NCI-H526 (cell line): Measurements from ENCODE around the gene TMEM247.
"Not testable (repeated sequence)": the region's sequence is repeated elsewhere in the genome, so short reads cannot be mapped to it uniquely, and the experiment has no call there.

Experiments
- DNase-seq, 2 experiments: peaks; one replicate each; lab custom pipeline; 2025; lab: John Stamatoyannopoulos, UW

The TMEM247 gene

DNA sequence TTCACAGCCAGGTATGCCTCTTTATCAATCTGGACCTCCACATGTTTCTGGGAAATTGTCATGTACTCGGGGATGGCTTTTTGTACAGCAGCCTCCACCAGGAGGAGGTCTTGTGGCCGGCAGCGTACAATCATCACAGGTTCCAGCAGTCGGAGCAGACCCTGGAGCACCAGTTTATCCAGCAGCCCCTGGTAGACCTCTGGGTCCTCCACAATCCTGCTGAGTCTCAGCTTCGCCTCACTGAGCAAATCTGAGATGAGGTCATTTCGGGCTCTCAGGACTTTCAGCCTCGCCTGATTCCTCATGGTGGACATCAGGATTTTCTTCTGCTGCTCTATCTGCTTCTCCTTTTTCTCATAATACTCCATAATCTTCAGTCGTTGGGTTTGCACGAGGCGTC lies 32.8 kb downstream of the TMEM247 start:
- DNase-seq: no peak

DNA sequence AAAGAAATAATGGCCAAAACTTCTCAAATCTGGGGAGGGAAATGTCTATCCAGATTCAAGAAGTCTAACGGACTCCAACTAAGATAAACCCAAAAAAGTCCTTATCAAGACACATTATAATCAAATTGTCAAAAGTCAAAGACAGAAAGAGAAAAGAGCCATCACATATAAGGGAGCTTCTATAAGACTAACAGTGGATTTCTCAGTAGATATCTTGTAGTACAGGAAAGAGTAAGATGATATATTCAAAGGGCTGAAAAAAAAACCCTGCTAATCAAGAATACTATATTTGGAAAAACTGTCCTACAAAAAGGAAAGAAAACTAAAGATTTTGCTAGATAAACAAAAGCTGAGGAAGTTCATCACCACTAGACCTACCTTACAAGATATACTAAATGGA lies 35.4 kb downstream of the TMEM247 start:
- DNase-seq: no peak

DNA sequence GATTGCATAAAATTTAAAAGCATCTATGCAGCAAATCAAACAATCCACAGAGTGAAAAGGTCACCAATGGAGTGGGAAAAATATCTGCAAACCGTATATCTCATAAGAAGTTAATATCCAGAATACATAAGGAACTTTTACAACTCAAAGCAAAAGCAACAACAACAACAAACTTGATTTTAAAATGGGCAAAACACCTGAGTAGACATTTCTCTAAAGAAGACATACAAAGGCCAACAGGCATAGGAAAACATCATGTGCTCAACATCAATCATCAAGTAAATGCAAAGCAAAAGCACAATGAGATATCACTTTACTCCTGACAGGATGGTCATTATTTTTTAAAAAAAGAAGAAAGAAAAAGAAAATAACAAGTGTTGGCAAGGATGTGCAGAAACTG lies 38.1 kb downstream of the TMEM247 start:
- no peak for DNase-seq

DNA sequence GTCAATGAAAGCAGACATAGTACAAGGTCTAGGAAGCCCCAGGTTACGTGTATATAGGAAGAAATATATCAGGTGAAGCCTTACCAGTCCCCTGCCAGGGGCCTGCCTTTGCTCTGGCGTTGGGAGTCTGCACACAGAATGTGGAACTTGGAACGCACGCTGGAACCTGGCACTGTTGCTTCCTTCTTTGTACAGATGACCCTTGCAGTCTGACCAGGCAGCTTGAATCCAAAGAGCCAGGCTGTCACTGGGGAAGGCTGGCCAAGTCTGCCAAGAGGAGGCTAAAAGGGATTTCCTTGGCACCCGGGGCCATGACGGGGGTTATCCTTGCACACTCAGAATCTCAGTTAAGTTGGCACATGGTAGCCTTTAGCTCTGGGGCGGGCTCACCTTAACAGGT lies 39.5 kb downstream of the TMEM247 start:
- no peak for DNase-seq

DNA sequence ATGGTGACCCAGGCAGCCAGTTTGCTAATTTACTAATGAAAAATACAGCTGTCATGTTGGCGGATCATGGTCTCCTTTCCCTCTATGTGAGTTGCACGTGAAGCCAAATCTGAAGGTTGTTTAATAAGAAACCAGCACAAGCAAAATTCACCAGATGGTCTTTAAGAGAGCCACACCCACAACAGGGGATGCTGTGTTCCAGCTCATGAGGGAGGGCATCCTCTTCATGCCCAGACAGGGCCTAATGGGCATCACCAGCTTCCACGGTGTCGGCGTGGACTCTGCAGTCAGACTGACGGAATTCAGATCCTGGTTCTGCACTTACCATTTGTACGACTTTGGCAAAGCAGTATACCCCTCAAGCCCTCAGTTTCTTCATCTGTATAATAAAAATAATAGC lies 39.9 kb downstream of the TMEM247 start:
- DNase-seq: no peak

DNA sequence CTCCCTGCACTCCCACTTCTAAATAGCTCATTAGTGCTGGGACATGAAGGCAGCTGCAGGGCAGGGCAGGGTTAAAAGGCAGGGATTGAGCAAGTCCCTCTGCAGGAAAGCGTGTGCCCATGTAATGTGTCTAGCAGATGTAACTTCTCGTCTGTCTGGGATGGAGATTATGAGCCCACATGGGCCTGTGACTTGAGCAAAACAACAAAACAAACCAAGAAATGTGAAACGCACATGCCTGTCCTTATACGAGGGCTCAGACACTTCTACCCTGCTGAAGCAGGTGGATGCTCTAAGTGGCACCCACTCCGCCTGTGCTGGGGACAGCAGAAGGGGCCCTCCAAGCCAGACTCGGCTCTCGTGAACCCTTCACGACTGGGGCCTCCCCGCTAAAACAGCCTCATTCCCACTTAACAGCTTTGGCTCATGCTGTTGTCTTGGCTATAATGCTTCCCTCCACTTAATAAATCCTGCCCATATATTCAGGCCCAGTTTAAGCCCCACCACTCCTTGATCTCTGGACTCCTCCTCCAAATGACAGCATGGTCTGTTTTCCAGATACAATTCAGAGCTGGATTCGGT lies 40.9 kb downstream of the TMEM247 start:
- no peak for DNase-seq

DNA sequence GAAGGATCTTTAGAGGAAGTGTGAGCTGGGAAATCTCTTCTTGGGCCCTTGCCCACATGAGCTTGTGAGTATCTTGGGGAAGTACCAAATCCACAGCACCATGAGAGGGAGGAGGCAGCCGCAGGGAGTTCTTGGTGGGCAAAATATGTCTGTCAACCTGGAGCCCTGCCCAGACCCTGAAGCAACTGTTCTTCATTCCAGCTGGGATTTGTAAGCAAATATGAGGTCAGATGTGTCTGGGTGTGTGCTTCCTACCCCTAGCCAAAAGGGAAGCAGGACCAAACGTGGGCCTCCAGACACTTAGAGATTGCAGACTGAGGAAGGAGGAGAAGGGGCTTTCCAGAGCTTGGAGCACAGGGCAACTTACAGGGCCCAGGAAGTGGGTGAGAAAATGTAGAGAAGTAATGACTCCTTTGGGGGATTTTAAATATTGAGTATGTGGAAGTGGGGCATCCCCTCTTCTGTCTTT lies 41.9 kb downstream of the TMEM247 start:
- no peak for DNase-seq

DNA sequence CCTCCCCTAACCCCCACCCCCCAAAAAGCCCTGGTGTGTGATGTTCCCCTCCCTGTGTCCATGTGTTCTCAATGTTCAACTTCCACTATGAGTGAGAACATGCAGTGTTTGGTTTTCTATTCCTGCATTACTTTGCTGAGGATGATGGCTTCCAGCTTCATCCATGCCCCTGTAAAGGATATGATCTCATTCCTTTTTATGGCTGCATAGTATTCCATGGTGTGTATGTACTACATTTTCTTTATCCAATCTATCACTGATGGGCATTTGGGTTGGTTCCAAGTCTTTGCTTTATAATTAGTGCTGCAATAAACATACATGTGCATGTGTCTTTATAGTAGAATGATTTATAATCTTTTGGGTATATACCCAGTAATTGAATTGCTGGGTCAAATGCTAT lies 43.0 kb downstream of the TMEM247 start:
- not testable (repeated sequence) for DNase-seq

DNA sequence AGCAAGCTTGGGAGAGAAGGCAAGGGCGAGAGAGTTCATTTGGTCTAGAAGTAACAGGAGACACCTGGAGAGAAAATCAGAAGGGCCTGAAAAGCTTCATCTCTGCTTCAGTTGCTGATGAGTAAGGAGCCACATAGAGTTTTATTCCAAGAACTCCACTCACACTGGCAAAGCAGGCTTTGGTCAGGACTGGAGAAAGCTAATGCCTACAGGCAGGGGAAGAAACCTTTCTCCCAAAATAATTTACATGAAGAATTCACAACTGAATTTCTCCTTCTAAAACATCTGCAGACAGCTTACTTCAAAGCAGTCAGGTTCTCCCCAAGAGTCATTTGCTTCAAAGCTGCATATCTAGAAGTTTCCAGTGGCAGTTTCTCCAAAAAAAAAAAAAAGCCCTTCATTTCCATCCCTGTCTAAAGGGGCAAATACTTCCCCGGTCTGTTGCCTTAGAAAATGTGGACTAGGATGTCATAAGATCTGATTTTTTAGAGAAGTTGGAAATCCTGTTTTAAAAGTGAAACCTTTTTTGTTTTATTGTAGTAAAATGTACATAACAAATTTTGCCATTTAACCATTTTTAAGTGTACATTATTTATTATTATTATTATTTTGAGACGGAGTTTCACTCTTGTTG lies 46.3 kb downstream of the TMEM247 start:
- no peak for DNase-seq

DNA sequence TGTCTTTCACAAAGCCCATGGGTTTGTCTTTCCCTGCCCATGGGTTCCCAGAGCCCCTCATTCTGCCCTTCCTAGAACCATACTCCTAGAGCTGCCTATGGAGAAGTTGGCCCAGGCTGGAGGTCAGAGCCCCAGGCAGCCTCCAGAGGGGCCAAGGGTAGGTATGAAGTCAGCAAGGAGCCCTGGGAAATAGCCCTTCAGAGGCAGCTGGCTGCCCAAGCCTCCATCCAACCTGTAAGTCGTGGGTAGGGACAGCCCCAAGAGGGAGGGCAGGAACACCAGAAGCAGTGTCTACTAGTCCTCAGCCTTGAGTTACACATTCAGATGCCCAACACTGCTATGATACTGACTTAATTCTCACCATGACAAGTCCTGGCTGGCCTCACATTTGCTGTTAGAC lies 49.5 kb downstream of the TMEM247 start:
- no peak for DNase-seq

DNA sequence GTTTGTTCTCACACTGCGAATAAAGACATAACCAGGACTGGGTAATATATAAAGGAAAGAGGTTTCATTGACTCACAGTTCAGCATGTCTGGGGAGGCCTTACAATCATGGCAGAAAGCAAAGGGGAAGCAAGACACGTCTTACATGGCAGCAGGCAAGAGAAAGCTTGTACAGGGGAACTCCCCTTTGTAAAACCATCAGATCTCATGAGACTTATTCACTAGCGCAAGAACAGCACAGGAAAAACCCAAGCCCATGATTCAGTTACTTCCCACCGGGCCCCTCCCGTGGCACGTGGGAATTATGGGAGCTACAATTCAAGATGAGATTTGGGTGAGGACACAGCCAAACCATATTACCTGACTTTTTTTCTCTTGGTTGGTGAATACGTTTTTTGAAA lies 51.3 kb downstream of the TMEM247 start:
- no peak for DNase-seq

DNA sequence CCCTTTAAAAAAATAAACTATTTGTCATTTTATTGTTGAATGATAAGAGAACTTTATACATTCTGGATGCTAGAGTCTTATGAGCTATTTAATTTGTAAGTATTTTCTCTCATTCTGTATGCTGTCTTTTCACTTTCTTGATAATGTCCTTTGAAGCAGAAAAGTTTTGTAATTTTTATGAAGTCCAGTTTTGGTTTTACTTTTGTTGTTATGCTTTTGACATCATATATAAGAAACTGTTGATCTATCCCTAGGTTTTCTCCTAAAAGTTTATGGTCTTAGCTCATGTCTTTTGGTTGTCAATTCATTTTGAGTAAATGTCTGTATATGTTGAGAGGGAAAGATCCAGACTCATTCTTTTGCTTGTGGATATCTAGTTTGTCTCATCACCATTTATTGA lies 52.5 kb downstream of the TMEM247 start:
- DNase-seq: no peak
